Measurements from ENCODE around the gene MAGED2.

- TF ChIP-seq CTCF (IDR thresholded peaks at IDR 0.05) (no peak), POLR2A (IDR thresholded peaks at IDR 0.05) (no peak)
Observed at GRCh38 chrX:54798137-54798536, 9.4 kb upstream of the MAGED2 start, which contains the start of gene ITIH6.
